Cerebellar cortex (tissue), 1 donor: ENCODE data around the gene MYBPHL.

Experiments used
- DNase-seq: peaks from one replicate; pipeline ENCODE4 v3.0.0-alpha.2; 2015; ENCODE audit warnings: low spot score

MYBPHL gene

GRCh38 chr1:109279615-109280278, 27.1 kb downstream of the MYBPHL start:
- DNase-seq, result no peak

GRCh38 chr1:109277434-109278204, 29.2 kb downstream of the MYBPHL start:
- DNase-seq, result peak; percentile 79

- DNase-seq, result no peak
Measured at GRCh38 chr1:109275706-109276345, 31.0 kb downstream of the MYBPHL start.

GRCh38 chr1:109274533-109275476, 32.0 kb downstream of the MYBPHL start:
- no peak for DNase-seq

GRCh38 chr1:109273570-109274288, 33.1 kb downstream of the MYBPHL start:
- no peak for DNase-seq

GRCh38 chr1:109272831-109273547, 33.8 kb downstream of the MYBPHL start:
- no peak for DNase-seq

GRCh38 chr1:109272021-109272799, 34.6 kb downstream of the MYBPHL start:
- no peak for DNase-seq

GRCh38 chr1:109271458-109271857, 35.4 kb downstream of the MYBPHL start:
- no peak for DNase-seq

- DNase-seq, result no peak
Measured at GRCh38 chr1:109270623-109271317, 36.0 kb downstream of the MYBPHL start.

- no peak for DNase-seq
Measured at GRCh38 chr1:109269981-109270622, 36.7 kb downstream of the MYBPHL start.

- DNase-seq, result no peak
Measured at GRCh38 chr1:109269212-109269980, 37.4 kb downstream of the MYBPHL start.

GRCh38 chr1:109268431-109269211, 38.2 kb downstream of the MYBPHL start:
- no peak for DNase-seq

- no peak for DNase-seq
Measured at GRCh38 chr1:109267743-109268300, 39.0 kb downstream of the MYBPHL start.

- no peak for DNase-seq
Measured at GRCh38 chr1:109266965-109267364, 39.8 kb downstream of the MYBPHL start.

GRCh38 chr1:109265741-109266330, 41.0 kb downstream of the MYBPHL start:
- no peak for DNase-seq

- no peak for DNase-seq
Measured at GRCh38 chr1:109265016-109265415, 41.8 kb downstream of the MYBPHL start.
